PFSK-1 (cell line): ENCODE results near the gene CDH8.

Experiments
- POLR2AphosphoS5 ChIP-seq: IDR thresholded peaks from 2 replicates; pipeline ENCODE4 v1.6.1; 2012; ENCODE audit warnings: low read depth, mild to moderate bottlenecking, control low read depth, low read length, moderate library complexity
- REST ChIP-seq, 2 experiments: IDR thresholded peaks; 2 replicates each; pipeline versions ENCODE4 v1.6.1 to v1.8.0; 2011 to 2012; ENCODE audit warnings: low read depth in 2 of 2, low read length in 2 of 2, control low read depth in 1 of 2, inconsistent platforms in 1 of 2, mild to moderate bottlenecking in 1 of 2, moderate library complexity in 1 of 2; ENCODE audit not compliant: insufficient read depth in 1 of 2
- SIN3A ChIP-seq: IDR thresholded peaks from 2 replicates; pipeline ENCODE4 v1.6.1; 2012; ENCODE audit warnings: mild to moderate bottlenecking, low read length, moderate library complexity, borderline replicate concordance; ENCODE audit not compliant: insufficient read depth
- TAF1 ChIP-seq: IDR thresholded peaks from 2 replicates; pipeline ENCODE4 v1.6.1; 2012; ENCODE audit warnings: low read length, control low read depth, borderline replicate concordance; ENCODE audit not compliant: insufficient read depth

DNA sequence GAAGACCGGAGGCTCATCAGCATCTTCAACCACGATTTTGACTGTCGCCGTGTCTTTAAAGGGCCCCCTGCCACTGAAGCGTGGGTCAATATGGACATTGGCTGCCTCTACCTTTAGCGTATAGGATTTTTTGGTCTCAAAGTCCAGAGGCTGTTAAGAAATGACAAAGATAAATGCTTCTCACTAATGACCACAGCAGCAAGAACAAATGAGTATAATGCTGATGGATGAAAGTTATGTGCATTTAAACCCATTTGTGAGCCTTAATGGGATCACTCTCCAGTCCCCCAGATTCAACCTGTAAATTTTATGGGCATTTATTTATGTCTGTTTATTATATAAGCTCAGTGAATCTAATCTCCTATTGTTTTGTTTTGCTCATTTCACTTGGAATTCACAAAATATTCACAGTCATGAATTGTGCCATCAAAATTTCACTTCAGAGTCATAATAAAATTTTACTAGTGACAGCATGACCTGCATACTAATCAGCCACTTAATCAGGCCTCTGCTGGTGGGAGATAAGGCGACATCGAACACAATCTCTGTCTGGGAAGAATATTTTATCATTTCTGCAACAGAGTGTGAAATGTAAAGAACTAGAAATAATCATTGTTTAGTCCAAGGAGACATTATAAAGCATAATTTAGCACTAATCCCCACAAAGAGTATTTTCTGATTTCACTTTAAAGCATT lies 218.5 kb downstream of the CDH8 start:
- TF ChIP-seq REST (IDR thresholded peaks at IDR 0.05; ENCODE audit: insufficient read depth in 1 of 2, low read depth in 2 of 2, low read length in 2 of 2) = no peak
- TF ChIP-seq POLR2AphosphoS5 = no peak
- no peak for TF ChIP-seq SIN3A
- TF ChIP-seq TAF1 = no peak
